ENCODE results near the gene PI4KA. TPM values are rescaled to one million over a fixed set of nuclear protein-coding genes. Genes with fewer than 3 reads are reported as not detected.
"Not testable (repeated sequence)": the region's sequence is repeated elsewhere in the genome, so short reads cannot be mapped to it uniquely, and the experiment has no call there.

PI4KA gene
- total RNA-seq, 1 donor from 2014 or later: 40.5 TPM

- H3K9me3 ChIP-seq (replicated peaks); H3K4me1 ChIP-seq; H3K27ac ChIP-seq (replicated peaks); H3K27me3 ChIP-seq (ENCODE audit: low read depth); DNase-seq; H3K4me3 ChIP-seq; intact Hi-C loops (cut with micrococcal nuclease); H3K36me3 ChIP-seq: not testable (repeated sequence)
Measured at GRCh38 chr22:20692926-20693325, 165.7 kb downstream of the PI4KA start.

GRCh38 chr22:20690586-20691317 lies 167.9 kb downstream of the PI4KA start:
- H3K27ac ChIP-seq (replicated peaks); H3K9me3 ChIP-seq (replicated peaks); H3K4me1 ChIP-seq; H3K36me3 ChIP-seq; DNase-seq; intact Hi-C loops (cut with micrococcal nuclease); H3K4me3 ChIP-seq; H3K27me3 ChIP-seq (ENCODE audit: low read depth): not testable (repeated sequence)

GRCh38 chr22:20687356-20688172 lies 171.0 kb downstream of the PI4KA start:
- intact Hi-C loops (cut with micrococcal nuclease); DNase-seq: not testable (repeated sequence)

GRCh38 chr22:20685764-20686163 lies 172.8 kb downstream of the PI4KA start:
- H3K4me3 ChIP-seq; intact Hi-C loops (cut with micrococcal nuclease); H3K4me1 ChIP-seq; H3K9me3 ChIP-seq (replicated peaks); H3K27ac ChIP-seq (replicated peaks); H3K36me3 ChIP-seq; H3K27me3 ChIP-seq (ENCODE audit: low read depth); DNase-seq: not testable (repeated sequence)

More at GRCh38 chr22:20687356-20688172, 171.0 kb downstream of the PI4KA start:
- H3K27me3 ChIP-seq (ENCODE audit: low read depth); H3K27ac ChIP-seq (replicated peaks); H3K36me3 ChIP-seq; H3K9me3 ChIP-seq (replicated peaks); H3K4me3 ChIP-seq; H3K4me1 ChIP-seq: not testable (repeated sequence)

- H3K4me3 ChIP-seq; DNase-seq; H3K36me3 ChIP-seq; H3K27ac ChIP-seq (replicated peaks); H3K4me1 ChIP-seq; H3K9me3 ChIP-seq (replicated peaks); intact Hi-C loops (cut with micrococcal nuclease): not testable (repeated sequence)
- H3K27me3 ChIP-seq (ENCODE audit: low read depth): peaks cover 23% of the 10 kb centered on the region
Measured at GRCh38 chr22:20678792-20679435, 179.7 kb downstream of the PI4KA start.

GRCh38 chr22:20677684-20678242 lies 180.8 kb downstream of the PI4KA start:
- H3K4me3 ChIP-seq: no peak overlapping the region
- no peaks in the 10 kb centered on the region for H3K36me3 ChIP-seq
- peaks cover 25% of the 10 kb centered on the region for H3K27me3 ChIP-seq (ENCODE audit: low read depth)
- intact Hi-C loops (cut with micrococcal nuclease): no loop called here
- no peak overlapping the region for H3K27ac ChIP-seq (replicated peaks)
- peaks cover 9% of the 10 kb centered on the region for H3K9me3 ChIP-seq (replicated peaks)
- no peak for DNase-seq
- H3K4me1 ChIP-seq: no peaks in the 10 kb centered on the region
- no peak for TF ChIP-seq CTCF (IDR thresholded peaks at IDR 0.05; ENCODE audit: borderline replicate concordance)

- DNase-seq; H3K36me3 ChIP-seq; H3K4me1 ChIP-seq; intact Hi-C loops (cut with micrococcal nuclease); H3K27ac ChIP-seq (replicated peaks); H3K9me3 ChIP-seq (replicated peaks); H3K4me3 ChIP-seq: not testable (repeated sequence)
- H3K27me3 ChIP-seq (ENCODE audit: low read depth): peaks cover 45% of the 10 kb centered on the region
Measured at GRCh38 chr22:20675613-20676012, 183.0 kb downstream of the PI4KA start.

- H3K27me3 ChIP-seq (ENCODE audit: low read depth): peaks cover 52% of the 10 kb centered on the region
- no peaks in the 10 kb centered on the region for H3K36me3 ChIP-seq
- TF ChIP-seq CTCF (IDR thresholded peaks at IDR 0.05; ENCODE audit: borderline replicate concordance): no peak
- intact Hi-C loops (cut with micrococcal nuclease): no loop called here
- no peak overlapping the region for H3K4me3 ChIP-seq
- peaks cover 9% of the 10 kb centered on the region for H3K9me3 ChIP-seq (replicated peaks)
- DNase-seq: no peak
- H3K4me1 ChIP-seq: no peaks in the 10 kb centered on the region
- no peak overlapping the region for H3K27ac ChIP-seq (replicated peaks)
Measured at GRCh38 chr22:20674998-20675397, 183.6 kb downstream of the PI4KA start.

Measured in left ventricle myocardium inferior (tissue), 1 donor.